Measurements from ENCODE around the gene MEIS2.

The MEIS2 gene

GRCh38 chr15:37078566-37078965 is 21.8 kb downstream of the MEIS2 start:
- DNase-seq (ENCODE audit: low read depth) = no peak
- no peak overlapping the region for H3K4me3 ChIP-seq (ENCODE audit: low read depth, low read length)
- TF ChIP-seq, protein P1, sequence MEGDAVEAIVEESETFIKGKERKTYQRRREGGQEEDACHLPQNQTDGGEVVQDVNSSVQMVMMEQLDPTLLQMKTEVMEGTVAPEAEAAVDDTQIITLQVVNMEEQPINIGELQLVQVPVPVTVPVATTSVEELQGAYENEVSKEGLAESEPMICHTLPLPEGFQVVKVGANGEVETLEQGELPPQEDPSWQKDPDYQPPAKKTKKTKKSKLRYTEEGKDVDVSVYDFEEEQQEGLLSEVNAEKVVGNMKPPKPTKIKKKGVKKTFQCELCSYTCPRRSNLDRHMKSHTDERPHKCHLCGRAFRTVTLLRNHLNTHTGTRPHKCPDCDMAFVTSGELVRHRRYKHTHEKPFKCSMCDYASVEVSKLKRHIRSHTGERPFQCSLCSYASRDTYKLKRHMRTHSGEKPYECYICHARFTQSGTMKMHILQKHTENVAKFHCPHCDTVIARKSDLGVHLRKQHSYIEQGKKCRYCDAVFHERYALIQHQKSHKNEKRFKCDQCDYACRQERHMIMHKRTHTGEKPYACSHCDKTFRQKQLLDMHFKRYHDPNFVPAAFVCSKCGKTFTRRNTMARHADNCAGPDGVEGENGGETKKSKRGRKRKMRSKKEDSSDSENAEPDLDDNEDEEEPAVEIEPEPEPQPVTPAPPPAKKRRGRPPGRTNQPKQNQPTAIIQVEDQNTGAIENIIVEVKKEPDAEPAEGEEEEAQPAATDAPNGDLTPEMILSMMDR (IDR thresholded peaks at IDR 0.05; ENCODE audit: low read depth, low read length) = no peak
- TF ChIP-seq MYC (IDR thresholded peaks at IDR 0.05; ENCODE audit: low read depth, low read length) (no peak), POLR2A (IDR thresholded peaks at IDR 0.05; ENCODE audit: extremely low read depth, insufficient read length) (no peak)
- TF ChIP-seq, protein P2, sequence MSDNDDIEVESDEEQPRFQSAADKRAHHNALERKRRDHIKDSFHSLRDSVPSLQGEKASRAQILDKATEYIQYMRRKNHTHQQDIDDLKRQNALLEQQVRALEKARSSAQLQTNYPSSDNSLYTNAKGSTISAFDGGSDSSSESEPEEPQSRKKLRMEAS (IDR thresholded peaks at IDR 0.05; ENCODE audit: low read depth, low read length) = no peak

- H3K4me3 ChIP-seq (ENCODE audit: low read depth, low read length) = no peak overlapping the region
- no peak for DNase-seq (ENCODE audit: low read depth)
- TF ChIP-seq, protein P1 (IDR thresholded peaks at IDR 0.05; ENCODE audit: low read depth, low read length) = no peak
- no peak for TF ChIP-seq POLR2A (IDR thresholded peaks at IDR 0.05; ENCODE audit: extremely low read depth, insufficient read length)
- no peak for TF ChIP-seq MYC (IDR thresholded peaks at IDR 0.05; ENCODE audit: low read depth, low read length)
- TF ChIP-seq, protein P2 (IDR thresholded peaks at IDR 0.05; ENCODE audit: low read depth, low read length) = no peak
Measured at GRCh38 chr15:37077623-37078351, 22.6 kb downstream of the MEIS2 start.

- DNase-seq (ENCODE audit: low read depth) = no peak
- TF ChIP-seq, protein P1 (IDR thresholded peaks at IDR 0.05; ENCODE audit: low read depth, low read length) = no peak
- TF ChIP-seq POLR2A (IDR thresholded peaks at IDR 0.05; ENCODE audit: extremely low read depth, insufficient read length) (no peak), MYC (IDR thresholded peaks at IDR 0.05; ENCODE audit: low read depth, low read length) (no peak)
- TF ChIP-seq, protein P2 (IDR thresholded peaks at IDR 0.05; ENCODE audit: low read depth, low read length) = no peak
- H3K4me3 ChIP-seq (ENCODE audit: low read depth, low read length) = no peak overlapping the region
Measured at GRCh38 chr15:37076543-37076942, 23.8 kb downstream of the MEIS2 start.

GRCh38 chr15:37075777-37076176 is 24.6 kb downstream of the MEIS2 start:
- no peak overlapping the region for H3K4me3 ChIP-seq (ENCODE audit: low read depth, low read length)
- DNase-seq (ENCODE audit: low read depth) = no peak
- no peak for TF ChIP-seq MYC (IDR thresholded peaks at IDR 0.05; ENCODE audit: low read depth, low read length)
- TF ChIP-seq, protein P2 (IDR thresholded peaks at IDR 0.05; ENCODE audit: low read depth, low read length) = no peak
- TF ChIP-seq, protein P1 (IDR thresholded peaks at IDR 0.05; ENCODE audit: low read depth, low read length) = no peak
- TF ChIP-seq POLR2A (IDR thresholded peaks at IDR 0.05; ENCODE audit: extremely low read depth, insufficient read length) = no peak

GRCh38 chr15:37072181-37072580 is 28.2 kb downstream of the MEIS2 start:
- DNase-seq (ENCODE audit: low read depth) = no peak
- H3K4me3 ChIP-seq (ENCODE audit: low read depth, low read length) = no peak overlapping the region
- TF ChIP-seq MYC (IDR thresholded peaks at IDR 0.05; ENCODE audit: low read depth, low read length) (no peak), POLR2A (IDR thresholded peaks at IDR 0.05; ENCODE audit: extremely low read depth, insufficient read length) (no peak)
- TF ChIP-seq, protein P1 (IDR thresholded peaks at IDR 0.05; ENCODE audit: low read depth, low read length) = no peak
- TF ChIP-seq, protein P2 (IDR thresholded peaks at IDR 0.05; ENCODE audit: low read depth, low read length) = no peak

All from NB4 (cell line).